Endothelial cell of umbilical vein (primary cell): ENCODE results near the gene KRABD2.

Experiments
- BruUV-seq: library from RNA; stranded (reverse); fragments of 400-500 nt; replicated peaks from 2 replicates; lab custom pipeline; 2021; lab: Mats Ljungman, UMichigan
- CTCF ChIA-PET: fragments of 300-600, 350-600 bp; sonication (Branson Sonifier 250); formaldehyde crosslinking; loops from one replicate; lab custom pipeline; 2021; ENCODE audit warnings: antibody characterized with exemption, inconsistent platforms; lab: Charles Lee
- POLR2A ChIA-PET: fragments of 300-600, 350-600 bp; sonication (Branson Sonifier 250); formaldehyde crosslinking; loops from one replicate; lab custom pipeline; 2021; ENCODE audit warnings: antibody characterized with exemption, inconsistent platforms; lab: Charles Lee
- DNase-seq: peaks from one replicate; pipeline ENCODE4 v3.0.0-alpha.2; 2011; ENCODE audit warnings: low read depth, low spot score
- FAIRE-seq: peaks from 2 replicates; lab custom pipeline; 2011; peaks lifted over from hg19 to GRCh38; lab: Jason Lieb, UNC
- H2AFZ ChIP-seq: 2 replicates; pipeline ENCODE4 v1.6.0; 2012; ENCODE audit warnings: low read depth, low read length, control low read depth, inconsistent platforms
- H3K27ac ChIP-seq: 2 replicates; pipeline ENCODE4 v1.5.1; 2011; ENCODE audit warnings: low read depth, mild to moderate bottlenecking, control low read depth, low read length, moderate library complexity; ENCODE audit not compliant: insufficient read depth
- H3K27me3 ChIP-seq, 2 experiments: 2 replicates each; pipeline versions ENCODE4 v1.6.0 to v1.6.1; 2011; ENCODE audit warnings: low read length in 2 of 2, mixed read lengths in 1 of 2; ENCODE audit not compliant: control insufficient read depth in 2 of 2, insufficient read depth in 2 of 2
- H3K36me3 ChIP-seq, 2 experiments: 2 replicates in 1 of 2; 3 replicates in 1 of 2; pipeline ENCODE4 v1.5.1; 2011; ENCODE audit warnings: low read length in 2 of 2, mild to moderate bottlenecking in 1 of 2, moderate library complexity in 1 of 2; ENCODE audit not compliant: control insufficient read depth in 2 of 2, insufficient read depth in 2 of 2; ENCODE audit errors: extremely low read depth in 1 of 2
- H3K4me1 ChIP-seq: 3 replicates; pipeline ENCODE4 v1.5.1; 2011; ENCODE audit warnings: mild to moderate bottlenecking, low read length; ENCODE audit not compliant: control insufficient read depth, insufficient read depth; ENCODE audit errors: extremely low read depth
- H3K4me2 ChIP-seq: 2 replicates; pipeline ENCODE4 v1.6.1; 2011; ENCODE audit warnings: low read length, control low read depth, mixed read lengths; ENCODE audit not compliant: insufficient read depth
- H3K4me3 ChIP-seq, 3 experiments: fragments of 200-600 bp in 1 of 3; sonication (generic), shearing (Covaris generic) in 1 of 3; replicated peaks in 1 of 3; 2 replicates each; pipeline ENCODE4 v1.5.1; 2011 to 2016; ENCODE audit warnings: control low read depth in 3 of 3, low read length in 3 of 3, mild to moderate bottlenecking in 2 of 3, inconsistent platforms in 1 of 3, low read depth in 1 of 3, moderate library complexity in 1 of 3; ENCODE audit not compliant: insufficient read depth in 1 of 3
- H3K79me2 ChIP-seq: 2 replicates; pipeline ENCODE4 v1.6.0; 2012; ENCODE audit warnings: low read length, inconsistent platforms; ENCODE audit not compliant: control insufficient read depth, insufficient read depth
- H3K9ac ChIP-seq: replicated peaks from 2 replicates; pipeline ENCODE3; 2011; ENCODE audit warnings: low read length, control low read depth; ENCODE audit not compliant: insufficient read depth; ENCODE audit errors: extremely low read depth
- H3K9me1 ChIP-seq: replicated peaks from 3 replicates; pipeline ENCODE4 v1.6.0; 2011; ENCODE audit warnings: mild to moderate bottlenecking, low read length; ENCODE audit not compliant: control insufficient read depth, insufficient read depth; ENCODE audit errors: extremely low read depth
- H3K9me3 ChIP-seq: replicated peaks from 2 replicates; pipeline ENCODE4 v1.5.1; 2012; ENCODE audit warnings: low read length, inconsistent platforms; ENCODE audit not compliant: control insufficient read depth, insufficient read depth
- H4K20me1 ChIP-seq: replicated peaks from 2 replicates; pipeline ENCODE3; 2011; ENCODE audit warnings: mild to moderate bottlenecking, low read length; ENCODE audit not compliant: control insufficient read depth, insufficient read depth; ENCODE audit errors: extremely low read depth
- JUN ChIP-seq: IDR thresholded peaks from 2 replicates; pipeline ENCODE4 v1.6.1; 2011; ENCODE audit warnings: borderline replicate concordance, low read depth; ENCODE audit not compliant: insufficient read length, insufficient read depth
- dilution Hi-C: fragments of 300-500 bp; cut with MboI; formaldehyde crosslinking; loops from one replicate; pipeline ENCODE4 v1.15.0; 2019; ENCODE audit warnings: low sequenced_read_pairs; ENCODE audit not compliant: extremely low pct_ligation_motif_present
- intact Hi-C: fragments of 100-400 bp; cut with micrococcal nuclease; formaldehyde crosslinking; loops from one replicate; pipeline ENCODE4 v1.10.0; 2022
- TF ChIP-seq, protein P1 (sequence below): IDR thresholded peaks from 2 replicates; pipeline ENCODE4 v1.6.1; 2011; ENCODE audit not compliant: insufficient read depth, insufficient read length
- TF ChIP-seq, protein P2 (sequence below), 2 donors: IDR thresholded peaks; 1 replicate in 1 of 2; 2 replicates in 1 of 2; pipeline ENCODE4 v1.5.1; 2011; ENCODE audit warnings: low read length in 2 of 2, mild to moderate bottlenecking in 2 of 2, moderate library complexity in 2 of 2, control low read depth in 1 of 2, inconsistent platforms in 1 of 2, low read depth in 1 of 2; ENCODE audit not compliant: insufficient read depth in 1 of 2; ENCODE audit errors: extremely low read depth in 1 of 2

KRABD2 gene

DNA sequence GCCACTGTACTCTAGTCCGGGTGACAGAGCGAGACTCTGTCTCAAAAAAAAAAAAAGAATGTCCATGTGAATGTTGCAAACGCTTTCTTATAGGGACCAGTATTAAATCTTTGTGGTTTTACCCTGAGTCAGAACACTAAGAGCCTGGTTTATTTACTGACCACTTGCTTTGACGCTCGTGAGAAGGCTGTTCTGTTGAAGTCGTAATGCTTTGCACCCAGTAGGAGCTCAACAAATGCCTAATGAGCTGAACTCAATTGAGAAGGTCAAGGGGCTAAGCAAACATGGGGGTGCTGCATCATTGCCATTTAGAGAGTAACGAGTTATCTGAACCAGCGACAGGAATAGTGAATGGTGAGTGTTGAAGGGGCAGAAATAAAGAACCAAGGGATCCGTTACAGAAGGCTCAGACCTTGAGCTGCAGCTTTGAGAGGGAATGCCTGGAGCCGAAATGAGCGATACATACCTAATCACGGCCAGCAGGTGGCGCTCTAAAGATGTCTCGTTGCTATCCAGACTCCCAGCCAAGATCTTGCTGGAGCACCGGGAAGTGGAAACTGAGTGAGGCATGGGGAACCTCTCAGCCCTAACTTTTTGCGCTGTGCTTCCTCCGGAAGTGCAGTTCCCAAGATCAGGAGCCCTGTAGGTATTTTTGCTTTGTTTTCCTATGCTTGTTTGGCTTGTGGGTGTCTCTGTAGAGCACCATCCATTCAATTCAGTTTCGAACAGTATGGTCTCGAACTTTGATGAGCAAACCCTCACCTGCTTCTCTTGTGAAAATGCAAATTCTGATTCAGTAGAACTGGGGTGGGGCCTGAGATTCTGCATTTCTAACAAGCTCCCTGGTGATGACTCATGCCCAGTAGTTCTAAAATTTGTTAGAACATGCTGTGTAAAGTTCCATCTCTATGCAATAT lies 33.7 kb upstream of the KRABD2 start:
- no peak overlapping the region for H3K4me2 ChIP-seq

More for the DNA sequence above, 33.7 kb upstream of the KRABD2 start:
- CTCF ChIA-PET: interaction anchor here (0.6 to 3.6 kb wide), 43 partner anchors 10 to 644 kb away, joined by 3 to 101 read pairs (median 4); partner anchors contain the start of genes CCDC42, NDEL1, RNF222 and RPL26
- H3K9ac ChIP-seq: no peak overlapping the region
- no peaks in the 10 kb centered on the region for H3K9me3 ChIP-seq
- H3K9me1 ChIP-seq: no peaks in the 10 kb centered on the region
- intact Hi-C loops (loop anchor here (1.0 to 2.0 kb wide), 5 partner anchors 25 to 375 kb away; partner anchors contain the start of genes NDEL1 and RPL26), dilution Hi-C loops (no loop called here)
- no peaks in the 10 kb centered on the region for H3K36me3 ChIP-seq
- no TSS peak for BruUV-seq
- no peaks in the 10 kb centered on the region for H3K4me1 ChIP-seq
- no peaks in the 10 kb centered on the region for H4K20me1 ChIP-seq
- no peak overlapping the region for H2AFZ ChIP-seq
- peaks cover 4 to 9% of the 10 kb centered on the region in 2 experiments for H3K27me3 ChIP-seq
- TF ChIP-seq, protein P1, sequence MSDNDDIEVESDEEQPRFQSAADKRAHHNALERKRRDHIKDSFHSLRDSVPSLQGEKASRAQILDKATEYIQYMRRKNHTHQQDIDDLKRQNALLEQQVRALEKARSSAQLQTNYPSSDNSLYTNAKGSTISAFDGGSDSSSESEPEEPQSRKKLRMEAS: no peak
- TF ChIP-seq, protein P2, sequence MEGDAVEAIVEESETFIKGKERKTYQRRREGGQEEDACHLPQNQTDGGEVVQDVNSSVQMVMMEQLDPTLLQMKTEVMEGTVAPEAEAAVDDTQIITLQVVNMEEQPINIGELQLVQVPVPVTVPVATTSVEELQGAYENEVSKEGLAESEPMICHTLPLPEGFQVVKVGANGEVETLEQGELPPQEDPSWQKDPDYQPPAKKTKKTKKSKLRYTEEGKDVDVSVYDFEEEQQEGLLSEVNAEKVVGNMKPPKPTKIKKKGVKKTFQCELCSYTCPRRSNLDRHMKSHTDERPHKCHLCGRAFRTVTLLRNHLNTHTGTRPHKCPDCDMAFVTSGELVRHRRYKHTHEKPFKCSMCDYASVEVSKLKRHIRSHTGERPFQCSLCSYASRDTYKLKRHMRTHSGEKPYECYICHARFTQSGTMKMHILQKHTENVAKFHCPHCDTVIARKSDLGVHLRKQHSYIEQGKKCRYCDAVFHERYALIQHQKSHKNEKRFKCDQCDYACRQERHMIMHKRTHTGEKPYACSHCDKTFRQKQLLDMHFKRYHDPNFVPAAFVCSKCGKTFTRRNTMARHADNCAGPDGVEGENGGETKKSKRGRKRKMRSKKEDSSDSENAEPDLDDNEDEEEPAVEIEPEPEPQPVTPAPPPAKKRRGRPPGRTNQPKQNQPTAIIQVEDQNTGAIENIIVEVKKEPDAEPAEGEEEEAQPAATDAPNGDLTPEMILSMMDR (IDR thresholded peaks at IDR 0.05; ENCODE audit: extremely low read depth in 1 of 2, insufficient read depth in 1 of 2, low read depth in 1 of 2, low read length in 2 of 2): peak; percentile 81 to 86
- no peak for TF ChIP-seq JUN
- peak; percentile 99 for FAIRE-seq
- H3K4me3 ChIP-seq: no peak overlapping the region
- no peak overlapping the region for H3K27ac ChIP-seq
- H3K79me2 ChIP-seq: no peaks in the 10 kb centered on the region
- POLR2A ChIA-PET: interaction anchor here (1.0 kb wide), 1 partner anchor 25 kb away, joined by 3 read pairs; the partner anchor contains the start of gene NDEL1
- DNase-seq: peak; percentile 84
